A549 (cell line): Measurements from ENCODE around the gene TIMM44. TPM values are rescaled to one million over a fixed set of nuclear protein-coding genes. Genes with fewer than 3 reads are reported as not detected.

Experiments
- ATAC-seq, 2 experiments: fragments of 200-7000 bp in 1 of 2; fragments of >200 bp in 1 of 2; cut with Nextera tagmentation in 1 of 2; cut with Tn5 transposase in 1 of 2; 3 replicates each; pipeline versions ENCODE4 v1.8.0 to v1.9.1; 2018 to 2020; ENCODE audit warnings: mild to moderate bottlenecking in 1 of 2, moderate library complexity in 1 of 2
- CTCF ChIA-PET: fragments of 300-600 bp; sonication (Branson Sonifier 250); formaldehyde crosslinking; extraction: SDS; loops from one replicate; lab custom pipeline; 2021; ENCODE audit warnings: antibody characterized with exemption, inconsistent platforms; lab: Yijun Ruan, JAX
- POLR2A ChIA-PET: fragments of 350-600 bp; formaldehyde crosslinking; extraction: SDS; loops from one replicate; lab custom pipeline; 2021; ENCODE audit warnings: antibody characterized with exemption, inconsistent platforms; lab: Yijun Ruan, JAX
- DNase-seq, 2 experiments: peaks; one replicate each; pipeline versions ENCODE4 v3.0.0 to v3.0.0-alpha.2; 2011 to 2016; ENCODE audit warnings: low read depth in 1 of 2, low spot score in 1 of 2
- FAIRE-seq: peaks from 2 replicates; lab custom pipeline; 2011; peaks lifted over from hg19 to GRCh38; lab: Jason Lieb, UNC
- H3K27ac ChIP-seq, 2 experiments: fragments of >200 bp; sonication (Bioruptor Twin); formaldehyde crosslinking; 3 replicates each; pipeline ENCODE4 v1.5.1; 2016 to 2017
- H3K4me1 ChIP-seq: fragments of >200 bp; sonication (Bioruptor Twin); formaldehyde crosslinking; 3 replicates; pipeline ENCODE4 v1.6.1; 2016
- H3K4me2 ChIP-seq: fragments of >200 bp; sonication (Bioruptor Twin); formaldehyde crosslinking; 3 replicates; pipeline ENCODE4 v1.6.1; 2016
- H3K4me3 ChIP-seq: fragments of >200 bp; sonication (Bioruptor Twin); formaldehyde crosslinking; 3 replicates; pipeline ENCODE4 v1.5.1; 2016
- H3K9me3 ChIP-seq: fragments of >200 bp; sonication (Bioruptor Twin); formaldehyde crosslinking; 3 replicates; pipeline ENCODE4 v1.6.1; 2016
- BHLHE40 ChIP-seq: IDR thresholded peaks from 2 replicates; pipeline ENCODE4 v1.6.1; 2012; ENCODE audit warnings: low read depth, low read length, inconsistent platforms
- CBX8 ChIP-seq: fragments of 200-600 bp; sonication (generic); IDR thresholded peaks from 2 replicates; pipeline ENCODE4 v1.6.1; 2016
- CEBPB ChIP-seq, 2 experiments: fragments of >200 bp in 1 of 2; sonication (Bioruptor Twin) in 1 of 2; formaldehyde crosslinking in 1 of 2; IDR thresholded peaks; 2 replicates each; pipeline ENCODE4 v1.6.1; 2012 to 2016
- CHD2 ChIP-seq: fragments of 150-350 bp; IDR thresholded peaks from 2 replicates; pipeline ENCODE4 v1.6.1; 2014; ENCODE audit warnings: low read length; ENCODE audit not compliant: partially characterized antibody
- CTCF ChIP-seq: fragments of >200 bp; sonication (Bioruptor Twin); formaldehyde crosslinking; IDR thresholded peaks from 3 replicates; pipeline ENCODE4 v1.5.1; 2016
- E2F6 ChIP-seq: IDR thresholded peaks from 2 replicates; pipeline ENCODE4 v1.6.1; 2012; ENCODE audit warnings: low read depth, borderline replicate concordance
- ESRRA ChIP-seq: fragments of 150-350 bp; IDR thresholded peaks from 2 replicates; pipeline ENCODE4 v1.6.1; 2014; ENCODE audit warnings: mild to moderate bottlenecking, low read length, borderline replicate concordance
- FOSB ChIP-seq: fragments of 250-450 bp; sonication (Bioruptor Pico); IDR thresholded peaks from 2 replicates; pipeline ENCODE4 v1.5.0; 2020; ENCODE audit warnings: mild to moderate bottlenecking, moderate library complexity
- FOSL2 ChIP-seq, 2 experiments: fragments of 450-650 bp in 1 of 2; fragments of >200 bp in 1 of 2; sonication (Bioruptor Twin) in 1 of 2; formaldehyde crosslinking; IDR thresholded peaks; 2 replicates each; pipeline versions ENCODE4 v1.5.0 to v1.6.1; 2016 to 2020; ENCODE audit warnings: mild to moderate bottlenecking in 1 of 2, moderate library complexity in 1 of 2
- HDAC2 ChIP-seq: fragments of 200-600 bp; sonication (generic); IDR thresholded peaks from 2 replicates; pipeline ENCODE4 v1.6.1; 2016
- HEYL ChIP-seq: fragments of 250-450 bp; sonication (Bioruptor Pico); IDR thresholded peaks from 2 replicates; pipeline ENCODE4 v1.8.0; 2021; ENCODE audit warnings: mild to moderate bottlenecking, moderate library complexity
- HOXB13 ChIP-seq: fragments of 250-450 bp; sonication (Bioruptor Pico); IDR thresholded peaks from 2 replicates; pipeline ENCODE4 v1.5.0; 2020; ENCODE audit warnings: low read depth, mild to moderate bottlenecking, moderate library complexity
- HOXB5 ChIP-seq: fragments of 250-450 bp; sonication (Bioruptor Pico); IDR thresholded peaks from 2 replicates; pipeline ENCODE4 v1.5.0; 2020; ENCODE audit warnings: mild to moderate bottlenecking, moderate library complexity
- JUN ChIP-seq, 2 experiments: fragments of >200 bp; sonication (Bioruptor Twin); formaldehyde crosslinking; IDR thresholded peaks; 2 replicates in 1 of 2; 3 replicates in 1 of 2; pipeline ENCODE4 v1.6.1; 2016 to 2017
- KDM1A ChIP-seq: fragments of 200-600 bp; sonication (generic); IDR thresholded peaks from 2 replicates; pipeline ENCODE4 v1.6.1; 2016; ENCODE audit warnings: low read depth, mild to moderate bottlenecking
- KDM5A ChIP-seq: fragments of 200-600 bp; sonication (generic); IDR thresholded peaks from 2 replicates; pipeline ENCODE4 v1.6.1; 2016; ENCODE audit warnings: antibody characterized with exemption, mild to moderate bottlenecking
- MAZ ChIP-seq: fragments of 150-350 bp; IDR thresholded peaks from 2 replicates; pipeline ENCODE4 v1.6.1; 2014; ENCODE audit warnings: antibody characterized with exemption, low read depth, low read length, borderline replicate concordance
- MYC ChIP-seq: IDR thresholded peaks from 2 replicates; pipeline ENCODE4 v1.6.1; 2012; ENCODE audit warnings: mild to moderate bottlenecking, inconsistent platforms, low read length, improper control_type of control experiment, borderline replicate concordance
- NFE2L2 ChIP-seq: fragments of 150-350 bp; conservative IDR thresholded peaks from 2 replicates; pipeline ENCODE4 v1.6.1; 2014; ENCODE audit warnings: low read length
- NPAS2 ChIP-seq: fragments of 250-450 bp; sonication (Bioruptor Pico); IDR thresholded peaks from 2 replicates; pipeline ENCODE4 v1.8.0; 2022; ENCODE audit warnings: mild to moderate bottlenecking, moderate library complexity, borderline replicate concordance
- NR3C1 ChIP-seq: fragments of >200 bp; sonication (Bioruptor Twin); formaldehyde crosslinking; IDR thresholded peaks from 3 replicates; pipeline ENCODE4 v1.6.1; 2017
- PHF8 ChIP-seq: fragments of 200-600 bp; sonication (generic); IDR thresholded peaks from 2 replicates; pipeline ENCODE4 v1.6.1; 2016; ENCODE audit warnings: low read depth, mild to moderate bottlenecking, antibody characterized with exemption, moderate library complexity, borderline replicate concordance
- RFX5 ChIP-seq: fragments of 450-650 bp; IDR thresholded peaks from 2 replicates; pipeline ENCODE4 v1.7.1; 2014; ENCODE audit warnings: antibody characterized with exemption, mild to moderate bottlenecking, moderate library complexity
- RNF2 ChIP-seq: fragments of 200-600 bp; sonication (generic); IDR thresholded peaks from 2 replicates; pipeline ENCODE4 v1.6.1; 2016; ENCODE audit warnings: low read depth, mild to moderate bottlenecking, antibody characterized with exemption, moderate library complexity, borderline replicate concordance
- SREBF2 ChIP-seq: fragments of 450-650 bp; IDR thresholded peaks from 2 replicates; pipeline ENCODE4 v1.6.1; 2014; ENCODE audit warnings: mild to moderate bottlenecking, moderate library complexity
- ZC3H11A ChIP-seq: fragments of 450-650 bp; IDR thresholded peaks from 2 replicates; pipeline ENCODE4 v1.6.1; 2014; ENCODE audit warnings: antibody characterized with exemption, mild to moderate bottlenecking
- ZFP36 ChIP-seq: fragments of 450-650 bp; IDR thresholded peaks from 2 replicates; pipeline ENCODE4 v1.6.1; 2014; ENCODE audit warnings: borderline replicate concordance; ENCODE audit not compliant: partially characterized antibody
- ZSCAN20 ChIP-seq: fragments of 250-450 bp; sonication (Bioruptor Pico); IDR thresholded peaks from 2 replicates; pipeline ENCODE4 v1.8.0; 2022; ENCODE audit warnings: mild to moderate bottlenecking, moderate library complexity
- WGBS: methylation state at CpG from one replicate; pipeline ENCODE4 v1.1.6; 2017; ENCODE audit errors: missing lambda C conversion rate; 5-methylcytosine and 5-hydroxymethylcytosine counted together
- polyA minus RNA-seq: library from RNA; depleted of rRNA, polyadenylated mRNA; stranded (reverse); fragments of >200 nt; gene quantifications from 2 replicates; pipeline ENCODE4 v1.2.3, GENCODE V29; 2011; rRNA and poly(A)+ RNA removed
- polyA plus RNA-seq, 4 experiments: library from polyadenylated mRNA; depleted of rRNA in 3 of 4; stranded (reverse); fragments of >200 nt; fragmentation: RNase III in 1 of 4; extraction: RNeasy Plus Mini Kit Qiagen cat#74134 plus additional on column Dnase treatment in 1 of 4; gene quantifications; 2 replicates in 3 of 4; 3 replicates in 1 of 4; pipeline ENCODE4 v1.2.3, GENCODE V29; 2011 to 2017
- TF ChIP-seq, protein P1 (sequence below): fragments of 200-600 bp; sonication (generic); IDR thresholded peaks from 2 replicates; pipeline ENCODE4 v1.6.1; 2016; ENCODE audit warnings: antibody characterized with exemption, mild to moderate bottlenecking, moderate library complexity
- TF ChIP-seq, protein P2 (sequence below): fragments of 450-650 bp; IDR thresholded peaks from 2 replicates; pipeline ENCODE4 v1.6.1; 2014; ENCODE audit warnings: antibody characterized with exemption
- TF ChIP-seq, protein P3 (sequence below): fragments of >200 bp; sonication (Bioruptor Twin); formaldehyde crosslinking; IDR thresholded peaks from 3 replicates; pipeline ENCODE4 v1.6.1; 2016

Gene TIMM44
- polyA plus RNA-seq (2011; rRNA removed) (23.0 and 53.2 TPM in 2 replicates), polyA plus RNA-seq (2017; fragmentation: RNase III; extraction: RNeasy Plus Mini Kit Qiagen cat#74134 plus additional on column Dnase treatment) (29.7 to 37.9 TPM (median 33.4 TPM) in 3 replicates), polyA minus RNA-seq (22.9 and 24.2 TPM in 2 replicates)
- 69.3 and 79.1 TPM in 2 replicates for polyA plus RNA-seq (2012; cell fraction: cytosol; rRNA removed)
- polyA plus RNA-seq (2012; cell fraction: nucleus; rRNA removed): 132 and 180 TPM in 2 replicates

GRCh38 chr19:7943444-7944176 lies at the start of gene TIMM44:
TIMM44 (minus strand) TSS chr19:7943666; CDS start chr19:7943651, 15 bp downstream.
- Histone ChIP-seq H3K4me1 (peaks cover 8% of the 10 kb centered on the region; the same call in 1 of the 3 replicates), H3K4me3 (peak within 1 kb of the TSS; percentile 92), H3K4me2 (peak within 1 kb of the TSS; percentile 98), H3K9me3 (no peaks in the 10 kb centered on the region; the same call in 2 of the 3 replicates), H3K27ac (peak within 1 kb of the TSS; percentile 99 to 100)
- FAIRE-seq (no peak), ATAC-seq (peak; percentile 98 to 99), DNase-seq (peak; percentile 86 to 98)
- 5% methylated on average over 16 of the region's 56 CpGs for WGBS
- ChIA-PET CTCF (interaction anchor here (0.5 to 7.3 kb wide), 37 partner anchors 8 to 1578 kb away, joined by 3 to 64 read pairs (median 5); partner anchors contain the start of genes ELAVL1, MAP2K7, PET100 and SNAPC2), POLR2A (interaction anchor here (0.5 to 2.7 kb wide), 13 partner anchors 8 to 318 kb away, joined by 3 to 20 read pairs (median 4); partner anchors contain the start of genes ELAVL1 and SNAPC2)
- no peak for TF ChIP-seq CBX8
- TF ChIP-seq MAZ: no peak
- no peak for TF ChIP-seq CTCF
- no peak for TF ChIP-seq KDM1A
- TF ChIP-seq RNF2: no peak
- TF ChIP-seq SREBF2: no peak
- TF ChIP-seq FOSL2 (IDR thresholded peaks at IDR 0.05): no peak
- TF ChIP-seq FOSL2 (CRISPR knock-in tag; IDR thresholded peaks at IDR 0.05): peak; percentile 63
- no peak for TF ChIP-seq BHLHE40
- TF ChIP-seq JUN (IDR thresholded peaks at IDR 0.05): peak; percentile 59 to 85; a peak in 4 of 5 replicates
- no peak for TF ChIP-seq FOSB
- no peak for TF ChIP-seq HEYL (CRISPR knock-in tag)
- TF ChIP-seq MYC: no peak
- TF ChIP-seq CHD2: no peak
- no peak for TF ChIP-seq HDAC2
- TF ChIP-seq ZSCAN20 (CRISPR knock-in tag): no peak
- peak; percentile 75 for TF ChIP-seq E2F6
- TF ChIP-seq ZFP36: no peak
- TF ChIP-seq CEBPB (IDR thresholded peaks at IDR 0.05): peak; percentile 76 to 92; a peak in 3 of 4 replicates
- TF ChIP-seq HOXB13 (CRISPR knock-in tag): no peak
- peak; percentile 39; the same call in 1 of the 2 replicates for TF ChIP-seq NPAS2
- no peak for TF ChIP-seq ESRRA
- TF ChIP-seq, protein P1, sequence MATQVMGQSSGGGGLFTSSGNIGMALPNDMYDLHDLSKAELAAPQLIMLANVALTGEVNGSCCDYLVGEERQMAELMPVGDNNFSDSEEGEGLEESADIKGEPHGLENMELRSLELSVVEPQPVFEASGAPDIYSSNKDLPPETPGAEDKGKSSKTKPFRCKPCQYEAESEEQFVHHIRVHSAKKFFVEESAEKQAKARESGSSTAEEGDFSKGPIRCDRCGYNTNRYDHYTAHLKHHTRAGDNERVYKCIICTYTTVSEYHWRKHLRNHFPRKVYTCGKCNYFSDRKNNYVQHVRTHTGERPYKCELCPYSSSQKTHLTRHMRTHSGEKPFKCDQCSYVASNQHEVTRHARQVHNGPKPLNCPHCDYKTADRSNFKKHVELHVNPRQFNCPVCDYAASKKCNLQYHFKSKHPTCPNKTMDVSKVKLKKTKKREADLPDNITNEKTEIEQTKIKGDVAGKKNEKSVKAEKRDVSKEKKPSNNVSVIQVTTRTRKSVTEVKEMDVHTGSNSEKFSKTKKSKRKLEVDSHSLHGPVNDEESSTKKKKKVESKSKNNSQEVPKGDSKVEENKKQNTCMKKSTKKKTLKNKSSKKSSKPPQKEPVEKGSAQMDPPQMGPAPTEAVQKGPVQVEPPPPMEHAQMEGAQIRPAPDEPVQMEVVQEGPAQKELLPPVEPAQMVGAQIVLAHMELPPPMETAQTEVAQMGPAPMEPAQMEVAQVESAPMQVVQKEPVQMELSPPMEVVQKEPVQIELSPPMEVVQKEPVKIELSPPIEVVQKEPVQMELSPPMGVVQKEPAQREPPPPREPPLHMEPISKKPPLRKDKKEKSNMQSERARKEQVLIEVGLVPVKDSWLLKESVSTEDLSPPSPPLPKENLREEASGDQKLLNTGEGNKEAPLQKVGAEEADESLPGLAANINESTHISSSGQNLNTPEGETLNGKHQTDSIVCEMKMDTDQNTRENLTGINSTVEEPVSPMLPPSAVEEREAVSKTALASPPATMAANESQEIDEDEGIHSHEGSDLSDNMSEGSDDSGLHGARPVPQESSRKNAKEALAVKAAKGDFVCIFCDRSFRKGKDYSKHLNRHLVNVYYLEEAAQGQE: no peak
- peak; percentile 89; the same call in 1 of the 2 replicates for TF ChIP-seq PHF8
- TF ChIP-seq RFX5: no peak
- no peak for TF ChIP-seq NR3C1
- TF ChIP-seq, protein P2, sequence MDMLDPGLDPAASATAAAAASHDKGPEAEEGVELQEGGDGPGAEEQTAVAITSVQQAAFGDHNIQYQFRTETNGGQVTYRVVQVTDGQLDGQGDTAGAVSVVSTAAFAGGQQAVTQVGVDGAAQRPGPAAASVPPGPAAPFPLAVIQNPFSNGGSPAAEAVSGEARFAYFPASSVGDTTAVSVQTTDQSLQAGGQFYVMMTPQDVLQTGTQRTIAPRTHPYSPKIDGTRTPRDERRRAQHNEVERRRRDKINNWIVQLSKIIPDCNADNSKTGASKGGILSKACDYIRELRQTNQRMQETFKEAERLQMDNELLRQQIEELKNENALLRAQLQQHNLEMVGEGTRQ: peak; percentile 73
- no peak for TF ChIP-seq NFE2L2
- TF ChIP-seq KDM5A: peak; percentile 86
- TF ChIP-seq ZC3H11A: no peak
- TF ChIP-seq, protein P3, sequence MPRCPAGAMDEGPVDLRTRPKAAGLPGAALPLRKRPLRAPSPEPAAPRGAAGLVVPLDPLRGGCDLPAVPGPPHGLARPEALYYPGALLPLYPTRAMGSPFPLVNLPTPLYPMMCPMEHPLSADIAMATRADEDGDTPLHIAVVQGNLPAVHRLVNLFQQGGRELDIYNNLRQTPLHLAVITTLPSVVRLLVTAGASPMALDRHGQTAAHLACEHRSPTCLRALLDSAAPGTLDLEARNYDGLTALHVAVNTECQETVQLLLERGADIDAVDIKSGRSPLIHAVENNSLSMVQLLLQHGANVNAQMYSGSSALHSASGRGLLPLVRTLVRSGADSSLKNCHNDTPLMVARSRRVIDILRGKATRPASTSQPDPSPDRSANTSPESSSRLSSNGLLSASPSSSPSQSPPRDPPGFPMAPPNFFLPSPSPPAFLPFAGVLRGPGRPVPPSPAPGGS: 0 out of 3 replicates have a peak, but pooled peaks have one; percentile 33
- no peak for TF ChIP-seq HOXB5 (CRISPR knock-in tag)
